HG02623 (cell line): ENCODE results near the gene KCNF1.

ENCODE experiments used
- ATAC-seq: cut with Tn5 transposase; IDR thresholded peaks from one replicate; pipeline ENCODE4 v1.9.1; 2021; ENCODE audit warnings: moderate library complexity; ENCODE audit not compliant: unreplicated experiment

Gene KCNF1

DNA sequence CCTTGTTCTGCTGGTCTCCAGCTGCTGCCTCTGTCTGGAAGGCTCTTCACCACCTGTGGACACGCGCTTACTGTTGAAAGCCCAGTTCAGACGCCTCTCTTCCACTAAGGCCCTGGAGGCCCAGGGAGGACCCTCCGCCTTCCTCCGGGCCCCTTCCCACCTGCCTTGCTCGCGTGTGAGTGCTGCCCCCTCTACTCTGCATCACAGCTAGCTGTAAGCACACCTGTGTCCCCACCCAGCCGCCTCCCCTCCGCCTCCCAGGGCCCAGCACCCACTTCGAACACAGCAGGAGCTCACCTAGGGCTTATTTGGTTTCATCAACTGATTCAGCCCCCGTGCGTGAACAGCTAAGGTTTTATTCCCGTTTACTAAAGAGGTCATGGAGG is 49.7 kb downstream of the KCNF1 start:
- ATAC-seq = no peak

- ATAC-seq = no peak
These were observed 50.3 kb downstream of the KCNF1 start for GRCh38 chr2:10962004-10962403.

DNA sequence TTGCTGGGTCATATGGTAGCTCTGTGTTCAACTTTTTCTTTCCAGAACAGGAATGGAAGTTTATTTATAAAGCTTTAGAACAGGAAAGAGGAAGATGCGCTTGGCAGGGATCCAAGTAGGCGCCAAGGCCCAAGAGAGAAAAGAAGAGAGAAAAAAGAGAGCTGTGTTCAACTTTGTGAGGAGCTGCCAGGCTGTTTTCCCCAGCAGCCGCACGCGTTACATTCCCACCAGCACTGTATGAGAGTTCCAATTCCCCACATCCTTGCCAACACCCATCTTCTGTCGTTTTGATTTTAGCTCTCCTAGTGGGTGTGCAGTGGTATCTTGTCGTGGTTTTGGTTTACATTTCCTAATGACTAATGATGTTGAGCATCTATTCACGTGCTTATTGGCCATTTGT is 51.4 kb downstream of the KCNF1 start:
- ATAC-seq = no peak
